ENCODE measurements around the gene PMP22.
A peak's percentile ranks its signal among the peaks of the same experiment; 100 is the strongest.

Gene PMP22

DNA sequence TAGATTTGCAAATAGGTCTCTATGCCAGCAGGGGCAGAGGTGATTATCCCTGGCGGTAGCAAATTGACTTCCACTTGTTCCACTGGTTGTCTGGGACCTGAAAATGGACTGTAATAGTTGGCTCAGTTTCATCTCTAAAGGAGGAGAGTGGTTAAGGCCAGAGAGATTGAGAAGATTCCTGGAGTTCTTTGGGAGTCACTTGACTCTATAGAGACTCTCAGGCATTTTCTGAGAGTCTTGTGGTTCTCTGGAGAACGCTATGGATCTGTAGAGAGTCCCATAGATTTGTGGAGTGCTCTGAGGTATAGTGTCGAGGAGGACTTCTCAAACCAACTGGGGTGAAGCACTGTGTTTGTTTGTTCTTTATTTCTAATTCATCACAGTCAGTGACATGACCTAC, 8.9 kb upstream of the PMP22 start:
- DNase-seq (ENCODE audit: low read depth), result no peak

DNA sequence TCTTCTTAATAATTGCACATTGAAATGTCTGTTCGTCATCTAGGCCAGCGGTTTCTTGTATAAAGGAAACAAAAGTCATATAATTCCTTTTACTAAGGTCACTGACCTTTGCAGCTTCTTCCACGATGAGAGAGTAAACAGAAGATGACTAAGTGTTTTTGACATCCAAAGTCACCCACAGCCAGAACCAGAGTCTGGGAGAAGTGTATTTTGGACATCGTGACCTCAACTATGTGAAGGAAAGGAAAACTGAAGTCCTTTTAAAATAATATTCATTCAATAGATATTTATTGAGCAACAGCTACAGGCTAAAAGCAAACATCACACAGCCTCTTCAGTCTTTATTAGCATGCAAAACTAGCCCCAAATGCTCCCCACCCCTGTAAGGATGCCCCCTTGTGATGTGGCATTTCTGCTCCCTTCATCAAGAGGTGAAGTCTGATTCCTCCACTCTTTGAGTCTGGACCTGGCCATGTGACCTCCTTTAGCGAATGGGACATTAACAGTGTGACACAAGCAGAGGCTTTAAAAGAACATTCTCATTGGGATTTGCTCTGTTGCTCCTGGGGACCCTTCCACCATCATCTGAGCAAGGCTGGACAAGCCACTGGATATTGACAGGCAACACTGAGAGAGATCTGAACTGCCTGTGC, 8.1 kb upstream of the PMP22 start:
- no peak for DNase-seq (ENCODE audit: low read depth)

DNA sequence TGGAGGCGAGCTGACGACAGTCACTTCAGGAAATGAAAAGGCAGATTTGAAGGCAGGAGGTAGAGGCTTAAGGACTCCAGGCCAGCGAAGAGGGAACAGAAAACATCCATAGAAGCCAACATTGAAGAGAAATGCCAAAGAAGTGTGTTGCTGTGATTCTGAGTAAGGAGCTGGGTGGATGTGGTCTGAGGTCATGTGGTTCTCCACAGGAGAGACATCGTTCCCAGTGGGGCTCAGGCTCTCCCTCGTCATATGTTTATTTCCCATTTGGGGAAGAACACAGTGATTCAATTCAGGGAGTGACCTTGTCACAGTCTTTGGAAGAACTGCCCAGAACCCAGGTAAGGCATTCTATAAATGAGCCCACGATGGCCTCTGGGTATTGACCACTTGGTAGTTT, 6.6 kb upstream of the PMP22 start:
- no peak for DNase-seq (ENCODE audit: low read depth)

DNA sequence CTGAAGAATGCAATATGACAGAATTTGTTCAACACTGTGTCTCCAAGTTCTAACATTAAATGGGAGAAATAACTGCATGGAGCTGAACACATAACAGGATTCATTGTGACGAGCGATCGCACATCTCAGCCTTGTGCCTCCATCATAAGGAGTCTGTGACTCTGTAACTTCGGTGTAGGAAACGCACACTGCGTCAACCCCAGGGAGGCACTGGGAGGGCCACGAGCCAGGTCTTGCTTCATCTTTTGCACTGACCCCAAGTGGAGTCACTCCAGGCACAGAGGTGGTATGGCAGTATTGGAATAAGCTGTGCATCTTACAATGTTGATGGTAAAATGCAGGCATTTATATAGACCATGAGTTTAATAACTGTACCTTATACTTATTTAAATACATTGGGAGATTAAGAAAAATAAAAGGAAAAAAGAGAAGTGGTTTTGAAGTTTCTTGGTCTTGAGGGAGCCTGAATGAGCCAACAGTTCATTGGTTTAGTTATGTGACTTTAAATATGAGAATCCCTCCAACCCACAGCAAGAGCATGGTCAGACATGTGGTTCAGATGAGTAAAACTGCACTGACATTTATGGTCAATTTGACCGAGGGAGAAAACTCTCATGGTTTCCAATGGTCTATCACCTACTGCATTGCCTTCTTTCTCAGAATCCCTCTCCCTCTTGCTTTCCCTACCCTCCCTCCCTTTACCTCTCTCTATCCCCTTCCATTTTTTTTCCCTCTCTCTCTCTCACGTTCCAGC, 5.7 kb upstream of the PMP22 start:
- DNase-seq (ENCODE audit: low read depth), result no peak

DNA sequence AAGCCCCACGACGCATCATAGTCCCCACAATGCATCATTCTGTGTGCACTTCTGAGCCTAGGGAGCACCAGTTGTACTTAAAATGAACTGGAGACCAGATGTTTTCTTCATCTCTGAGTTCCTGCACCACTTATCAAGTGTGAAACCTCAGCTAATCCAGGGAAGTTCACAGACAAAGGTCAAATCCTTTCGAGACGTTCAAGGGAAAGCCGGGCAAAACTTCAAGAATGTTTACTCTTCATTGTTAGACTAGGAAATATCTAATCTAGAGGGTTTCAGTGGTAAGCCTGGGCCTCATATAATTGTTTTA, 4.6 kb upstream of the PMP22 start:
- DNase-seq (ENCODE audit: low read depth), result no peak

DNA sequence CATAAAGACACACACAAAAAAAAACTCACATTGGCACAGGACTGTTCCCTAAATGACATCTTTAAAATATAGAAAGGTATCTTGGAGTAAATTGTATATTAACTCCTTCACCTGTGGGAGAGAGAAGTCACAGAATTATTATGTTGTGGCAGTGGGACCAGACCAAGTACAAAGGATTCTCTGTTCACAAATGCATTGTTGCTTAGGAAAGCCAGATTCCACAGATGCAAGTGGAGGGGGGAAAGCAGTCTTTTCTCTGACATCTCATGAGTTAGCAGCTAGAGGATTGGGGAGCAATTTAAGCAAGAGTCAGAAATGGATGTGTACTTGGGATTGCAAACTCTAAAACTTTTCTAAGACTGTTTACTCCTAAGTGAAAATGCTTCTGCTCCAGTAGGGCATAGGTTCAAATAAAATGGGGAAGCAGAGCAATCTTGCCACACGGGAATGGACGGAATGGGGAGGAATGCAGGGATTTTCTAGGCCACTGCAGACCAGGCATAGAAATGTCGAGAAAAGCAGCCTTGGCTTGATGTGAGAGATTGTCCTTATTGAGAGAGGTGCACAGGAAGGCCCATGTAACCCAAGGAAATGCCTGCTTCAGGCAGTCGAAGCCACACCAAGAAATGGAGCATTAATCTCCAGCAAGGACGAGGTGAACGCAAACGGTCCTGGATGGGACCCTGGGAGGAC, 4.1 kb upstream of the PMP22 start:
- no peak for DNase-seq (ENCODE audit: low read depth)

DNA sequence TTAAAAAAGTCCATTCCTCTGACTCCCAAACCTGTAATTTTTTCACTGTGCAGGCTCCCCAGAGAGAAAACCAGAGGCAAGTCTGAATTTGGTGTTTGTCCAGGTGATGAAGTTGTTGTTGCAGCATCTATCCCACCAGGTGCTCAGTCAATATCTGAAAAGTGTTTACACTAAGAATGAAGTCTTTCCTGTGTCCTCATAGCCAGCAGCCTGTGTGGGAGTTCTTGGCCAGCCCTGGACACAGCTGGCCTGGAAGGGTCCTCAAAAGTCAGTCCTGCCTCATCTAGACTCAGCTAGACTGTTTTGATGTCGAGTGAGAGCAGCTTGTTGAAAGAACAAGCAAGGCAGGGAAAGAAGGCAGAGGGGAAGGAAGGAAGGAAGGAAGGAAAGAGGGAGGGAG, 3.3 kb upstream of the PMP22 start:
- DNase-seq (ENCODE audit: low read depth), result no peak

DNA sequence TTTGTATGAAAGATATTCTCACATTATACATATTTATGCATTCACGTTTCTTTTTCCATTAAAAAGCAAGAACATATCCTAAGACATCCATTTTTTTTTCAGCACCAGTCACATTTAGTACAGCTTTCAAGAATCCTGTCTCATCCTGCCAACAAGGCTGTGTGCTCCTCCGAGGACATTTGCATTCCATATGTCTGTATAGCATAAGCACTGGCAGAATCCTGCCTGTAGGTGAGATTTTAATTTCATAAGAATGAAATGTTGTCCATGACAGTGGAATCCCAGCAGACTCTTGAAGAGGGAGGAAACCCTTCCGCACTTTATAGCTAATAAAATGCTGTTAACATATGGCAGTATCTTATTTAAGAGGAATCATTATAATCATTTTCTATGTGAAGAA, 2.9 kb upstream of the PMP22 start:
- no peak for DNase-seq (ENCODE audit: low read depth)

DNA sequence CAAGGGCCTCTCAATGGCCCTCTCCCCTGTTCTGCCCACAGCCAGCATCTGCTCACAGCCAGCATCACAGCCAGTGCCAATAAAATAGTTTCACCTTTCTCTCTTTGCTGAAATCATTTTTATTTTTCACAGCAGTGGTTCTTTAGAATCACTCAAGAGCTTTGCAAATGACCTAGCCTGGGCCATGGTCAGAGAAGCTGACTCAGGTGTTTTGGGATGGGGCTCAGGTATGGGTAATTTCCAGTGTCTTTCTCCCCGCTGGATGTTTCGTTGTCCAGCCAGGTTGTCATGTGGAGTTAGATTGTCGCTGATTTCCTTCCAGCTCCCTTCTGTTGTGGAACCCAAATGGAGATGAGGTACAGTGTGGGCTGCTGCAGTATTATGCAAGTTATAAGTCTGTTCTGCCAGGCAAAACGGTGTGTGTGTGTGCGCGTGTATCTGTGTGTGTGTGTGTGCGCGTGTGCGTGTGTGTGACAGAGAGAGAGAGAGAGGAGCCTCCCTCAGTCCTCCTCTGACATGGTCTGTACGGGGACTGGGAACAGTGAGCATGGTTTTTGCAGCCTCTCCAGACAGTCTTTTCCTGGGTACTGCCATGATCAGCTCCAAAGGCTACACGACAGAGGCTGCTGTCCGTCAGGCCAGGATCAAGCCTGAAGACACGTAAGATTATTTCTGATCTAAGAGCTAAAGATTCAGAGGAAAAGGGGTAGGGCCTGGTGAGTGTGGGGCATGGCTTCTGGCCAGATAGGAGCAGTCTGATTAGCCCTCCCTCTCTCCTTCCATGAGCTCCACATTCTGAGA, 1.4 kb upstream of the PMP22 start:
- no peak for DNase-seq (ENCODE audit: low read depth)

DNA sequence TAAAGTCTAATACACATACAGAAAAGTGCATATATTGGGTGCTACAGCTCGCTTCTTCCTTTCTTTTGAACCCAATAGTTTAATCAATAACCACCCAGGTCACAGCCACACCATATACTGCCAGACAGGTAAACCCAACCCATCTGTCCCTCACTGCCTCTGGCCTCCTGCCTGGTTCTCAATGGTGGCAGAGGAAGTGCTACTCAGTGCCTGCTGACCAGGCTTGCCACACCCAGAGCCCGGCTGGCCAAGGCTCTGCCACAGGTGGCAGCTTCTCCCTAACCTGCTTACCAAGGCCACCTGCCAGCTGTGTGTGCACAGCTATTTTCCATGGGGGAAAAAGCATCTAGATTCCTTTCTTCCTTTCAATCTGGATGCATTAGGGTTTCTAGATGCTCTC, 584 bp downstream of the PMP22 start:
- DNase-seq (ENCODE audit: low read depth), result no peak

DNA sequence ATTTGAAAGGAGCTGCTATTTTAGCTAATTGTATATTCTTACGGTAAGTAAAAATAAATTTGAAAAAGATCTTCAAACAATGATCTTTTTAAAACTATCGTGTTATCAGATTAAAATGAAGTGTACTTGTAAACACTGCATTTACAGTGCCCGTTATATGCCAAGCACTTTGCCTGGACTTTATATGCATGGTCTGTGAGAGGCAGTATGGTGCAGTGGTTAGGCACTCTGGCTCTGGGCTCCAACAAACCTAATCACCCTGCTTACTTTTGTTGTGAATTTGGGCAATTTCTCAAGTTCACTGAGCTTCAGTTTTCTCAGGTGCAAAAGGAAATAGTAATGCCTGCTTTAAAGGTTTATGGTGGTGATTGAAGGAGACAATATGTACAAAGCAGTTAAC, 1.4 kb downstream of the PMP22 start:
- DNase-seq (ENCODE audit: low read depth), result no peak

DNA sequence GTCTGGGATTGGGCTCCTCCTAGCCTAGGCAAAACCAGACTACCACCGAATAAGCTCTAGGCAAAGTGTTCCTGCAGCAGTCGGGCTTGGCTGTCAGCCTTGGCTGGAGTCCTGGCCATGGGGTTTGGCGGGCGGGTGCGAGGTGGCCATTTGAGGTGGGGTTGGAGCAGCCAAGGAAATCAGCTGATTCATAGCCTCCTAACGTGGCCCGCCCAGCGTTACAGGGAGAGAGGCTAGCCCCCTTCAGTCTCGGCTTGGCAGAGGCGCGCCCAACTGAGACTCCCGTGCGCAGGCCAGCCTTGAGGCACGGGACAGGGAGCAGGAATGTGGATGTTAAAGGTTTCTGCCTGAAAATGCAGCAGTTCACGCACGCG, 1.9 kb downstream of the PMP22 start:
- no peak for DNase-seq (ENCODE audit: low read depth)

DNA sequence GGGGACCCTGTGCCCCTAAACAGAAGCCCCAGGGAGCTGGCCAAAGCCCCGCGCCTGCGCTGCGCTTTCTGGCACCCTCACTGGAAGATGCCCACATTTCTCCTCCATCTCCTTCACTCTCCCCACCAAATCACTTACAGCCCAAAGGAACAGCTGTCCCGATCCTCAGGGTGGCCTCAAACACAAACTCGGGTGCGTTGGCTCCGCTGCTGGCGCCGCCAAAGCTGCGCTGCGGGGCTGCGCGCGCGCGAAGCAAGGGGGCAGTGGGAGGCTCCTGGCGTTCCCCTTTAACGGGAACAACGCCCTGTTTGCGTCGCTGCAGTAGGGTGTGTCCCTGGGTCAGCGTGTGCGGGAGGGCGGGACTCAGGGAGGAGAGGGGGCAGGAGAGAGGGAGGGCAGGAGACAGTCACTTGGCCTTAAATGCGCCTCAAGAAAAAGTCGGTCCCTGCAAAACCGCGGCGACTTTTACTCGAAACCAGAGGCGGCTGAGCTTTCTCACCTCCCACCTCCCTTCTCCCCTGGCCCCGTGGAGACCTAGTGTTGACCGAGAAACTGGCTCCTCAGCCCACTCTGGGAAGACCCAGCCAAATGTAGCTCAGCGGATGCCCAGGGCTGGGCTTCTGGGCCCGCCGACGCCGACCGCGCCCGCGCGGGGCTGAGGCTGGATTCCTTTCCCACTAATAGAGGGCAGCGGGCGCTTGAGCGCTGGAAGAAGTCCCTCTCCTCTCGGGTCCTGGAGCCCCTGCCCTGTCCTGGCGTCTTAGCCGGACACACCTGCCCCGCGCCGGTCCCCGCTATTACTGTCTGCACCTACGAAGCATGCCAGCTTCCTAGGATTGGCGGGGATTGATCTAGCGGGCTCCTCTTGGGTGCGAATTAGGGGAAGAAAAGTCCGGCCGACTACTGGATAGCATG, 2.6 kb downstream of the PMP22 start:
- DNase-seq (ENCODE audit: low read depth), result no peak

DNA sequence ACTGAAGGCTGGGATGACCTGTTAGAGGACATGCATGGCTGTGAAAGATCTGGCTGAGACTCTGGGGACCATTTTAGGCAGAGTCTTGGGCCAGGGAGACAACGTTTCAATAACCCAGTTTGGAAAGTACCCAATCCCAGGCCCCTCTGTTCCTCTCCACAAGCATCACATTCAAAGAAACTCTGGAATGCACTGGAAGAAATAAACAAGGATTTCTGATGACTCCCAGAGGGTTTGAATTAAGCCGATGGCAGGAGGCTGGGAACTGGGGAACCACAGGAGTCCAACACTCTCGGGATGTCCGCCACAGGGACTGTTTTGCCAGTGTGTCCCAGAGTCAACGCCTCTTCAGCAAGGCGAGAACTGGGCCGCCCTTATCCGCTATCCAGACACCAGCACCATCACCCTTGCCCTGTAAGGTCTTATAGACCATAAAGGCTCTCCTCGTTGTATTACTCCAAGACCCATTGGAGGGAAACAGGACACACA, 3.3 kb downstream of the PMP22 start:
- DNase-seq (ENCODE audit: low read depth), result no peak

DNA sequence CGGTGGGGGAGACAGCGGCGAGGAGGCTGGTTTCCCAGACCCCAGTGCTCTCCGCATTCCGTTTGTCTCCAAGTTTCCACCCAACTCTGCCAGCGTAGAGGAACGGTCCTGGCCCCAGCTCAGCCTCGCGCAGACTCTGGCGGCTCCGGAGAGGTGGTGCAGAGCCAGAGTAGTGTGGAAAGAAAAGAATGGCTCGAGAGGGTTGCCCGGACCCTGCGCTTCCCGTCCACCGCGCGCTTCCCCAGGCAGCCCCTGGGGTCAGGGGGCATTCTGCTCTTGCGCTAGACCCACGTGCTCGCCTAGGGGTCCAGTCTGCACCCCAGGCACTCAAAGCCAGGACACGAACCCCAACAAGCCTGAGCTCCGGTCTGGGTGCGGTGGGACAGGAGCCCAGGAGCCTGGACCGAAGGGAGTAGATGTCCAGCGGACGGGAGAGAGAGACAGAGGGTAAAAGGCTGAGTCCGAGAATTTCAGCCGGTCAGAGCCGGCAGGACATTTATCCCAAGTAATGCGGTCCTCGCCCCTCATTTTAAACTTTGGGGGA, 3.8 kb downstream of the PMP22 start:
- DNase-seq (ENCODE audit: low read depth), result no peak

DNA sequence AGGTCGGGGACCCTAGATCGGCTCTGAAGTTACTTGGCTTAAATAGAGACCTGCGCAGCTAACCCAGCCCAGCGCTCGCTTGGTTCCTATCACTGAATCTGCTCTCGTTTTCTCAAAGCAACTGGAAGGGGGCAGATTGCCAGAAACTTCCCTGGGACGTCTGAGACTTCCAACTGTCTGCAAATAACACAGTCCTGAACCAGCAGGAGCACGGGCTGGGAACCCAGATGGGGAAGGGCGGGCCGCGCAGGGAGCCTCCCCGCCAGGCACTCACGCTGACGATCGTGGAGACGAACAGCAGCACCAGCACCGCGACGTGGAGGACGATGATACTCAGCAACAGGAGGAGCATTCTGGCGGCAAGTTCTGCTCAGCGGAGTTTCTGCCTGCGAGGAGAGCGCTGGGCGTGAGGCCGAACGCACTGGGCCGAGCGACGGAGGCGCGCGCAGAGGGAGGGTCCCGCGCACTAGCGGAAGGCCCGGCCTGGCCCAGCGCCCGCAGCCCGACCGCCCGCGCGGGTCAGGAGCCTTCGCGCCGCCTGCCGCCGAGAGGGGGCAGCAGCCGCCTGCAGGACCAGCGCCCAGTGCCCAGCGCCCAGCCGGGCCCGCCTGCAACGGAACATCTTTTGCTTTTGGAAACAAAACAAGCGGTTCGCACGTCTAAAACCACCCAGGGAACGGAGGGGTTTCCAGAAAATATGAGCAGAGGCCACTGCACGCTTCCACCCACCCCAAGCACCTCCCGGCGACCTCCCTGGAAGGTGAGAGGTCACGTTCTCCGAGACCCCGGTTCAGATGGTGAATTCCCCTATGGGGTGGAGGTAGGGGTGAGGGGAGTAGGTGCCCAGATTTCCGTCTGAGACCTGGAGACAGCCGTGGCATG, 4.5 kb downstream of the PMP22 start:
- no peak for DNase-seq (ENCODE audit: low read depth)

DNA sequence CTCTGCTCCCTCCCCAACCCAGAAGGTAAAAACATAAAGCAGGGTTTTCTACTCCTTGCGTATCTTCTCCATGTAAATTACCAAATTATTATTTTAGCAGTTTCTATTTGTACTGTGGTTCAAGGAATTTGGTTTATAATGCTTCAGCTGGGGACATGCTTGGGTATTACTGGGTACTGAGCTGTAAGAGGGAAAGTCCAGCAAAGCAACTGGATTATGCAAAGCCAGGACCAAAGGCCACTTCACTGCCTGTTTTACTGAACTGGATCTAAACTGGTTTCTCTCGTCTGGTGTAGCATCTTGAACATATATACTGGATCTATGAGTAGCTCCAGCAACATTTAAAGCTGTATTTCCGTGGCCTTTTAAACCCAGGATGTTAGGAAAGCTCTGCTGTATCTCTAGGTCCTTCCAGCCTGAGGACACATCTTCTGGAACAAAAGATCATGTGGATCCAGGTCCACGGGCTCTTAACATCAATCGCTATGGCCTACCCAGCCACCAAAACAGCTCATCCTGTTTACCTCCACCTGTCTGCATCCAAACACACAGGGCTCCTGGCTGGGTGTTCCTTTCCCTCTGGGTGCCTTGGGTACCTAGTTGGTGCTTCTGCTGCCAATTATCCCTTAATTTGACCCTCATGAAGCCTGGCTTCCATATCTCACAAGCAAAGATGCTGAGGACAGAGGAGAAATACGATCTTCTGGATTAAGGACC, 7.2 kb downstream of the PMP22 start:
- DNase-seq (ENCODE audit: low read depth), result no peak

DNA sequence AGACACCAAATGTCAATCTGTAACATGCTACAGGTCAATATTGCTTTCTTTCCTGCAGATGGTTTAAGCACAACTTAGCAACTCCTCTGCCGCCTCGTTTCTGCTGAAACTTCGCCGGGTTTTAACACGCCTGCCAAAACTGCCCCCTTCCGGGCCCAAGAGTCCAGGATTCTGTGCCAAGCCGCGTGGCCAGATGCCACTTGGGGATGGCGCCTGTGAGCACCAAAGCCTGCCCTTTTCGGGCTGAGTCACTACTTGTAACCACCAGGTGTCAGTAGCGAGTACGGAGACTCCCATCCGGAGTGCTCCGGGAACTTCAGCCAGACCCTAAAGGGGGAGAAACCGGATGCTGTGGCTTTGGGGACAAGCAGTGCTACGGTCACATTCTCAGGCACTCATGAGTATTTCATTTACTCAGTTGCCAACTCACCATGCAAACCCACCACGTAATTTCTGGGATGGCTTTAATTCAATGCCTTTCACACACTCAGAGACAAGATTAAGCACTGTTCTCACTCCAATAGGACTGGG, 7.8 kb downstream of the PMP22 start:
- peak; percentile 8 for DNase-seq (ENCODE audit: low read depth)

DNA sequence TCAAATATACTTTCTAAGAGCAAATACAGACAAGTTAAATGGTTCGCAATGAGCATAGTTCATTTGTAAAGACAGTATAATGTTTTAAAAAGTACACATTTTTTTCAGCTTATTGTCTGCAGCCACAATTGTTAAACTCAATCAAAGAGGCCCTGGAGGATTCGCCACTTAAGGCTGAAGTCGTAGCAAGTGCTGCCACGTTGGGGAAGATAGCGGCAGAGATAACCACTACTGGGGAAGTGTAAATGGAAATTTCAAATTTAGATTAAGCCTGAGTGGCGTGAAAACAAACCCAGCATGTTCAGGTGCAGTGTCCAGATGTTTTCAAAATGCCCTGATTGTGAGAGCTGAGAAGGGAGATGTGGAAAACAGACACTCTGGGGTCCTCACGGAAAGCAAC, 8.4 kb downstream of the PMP22 start:
- no peak for DNase-seq (ENCODE audit: low read depth)

Data from T-helper 22 cell (primary cell).